22Rv1 (cell line): ENCODE results near the gene RPUSD1.
A peak's percentile ranks its signal among the peaks of the same experiment; 100 is the strongest.
"Not testable (repeated sequence)": the region's sequence is repeated elsewhere in the genome, so short reads cannot be mapped to it uniquely, and the experiment has no call there.

Source experiments
- H3K27ac ChIP-seq: fragments of 450-650 bp; 2 replicates; pipeline ENCODE4 v1.5.1; 2017
- CTCF ChIP-seq: fragments of 450-650 bp; IDR thresholded peaks from 2 replicates; pipeline ENCODE4 v1.5.1; 2017; ENCODE audit warnings: mild to moderate bottlenecking
- ZFX ChIP-seq: fragments of 450-650 bp; IDR thresholded peaks from 2 replicates; pipeline ENCODE4 v1.6.1; 2017; ENCODE audit warnings: antibody characterized with exemption, borderline replicate concordance

Gene RPUSD1

GRCh38 chr16:746637-747036, 41.5 kb downstream of the RPUSD1 start:
- H3K27ac ChIP-seq, result no peak overlapping the region

GRCh38 chr16:745739-746138, 42.4 kb downstream of the RPUSD1 start:
- H3K27ac ChIP-seq, result no peak overlapping the region
- TF ChIP-seq CTCF, result peak; percentile 72
- TF ChIP-seq ZFX, result no peak

More at GRCh38 chr16:746637-747036, 41.5 kb downstream of the RPUSD1 start:
- no peak for TF ChIP-seq CTCF
- no peak for TF ChIP-seq ZFX

- H3K27ac ChIP-seq, result no peak overlapping the region
- TF ChIP-seq ZFX, result no peak
- peak; percentile 13; the same call in 1 of the 2 replicates for TF ChIP-seq CTCF
Measured at GRCh38 chr16:743794-744500, 44.2 kb downstream of the RPUSD1 start.

GRCh38 chr16:742894-743293, 45.3 kb downstream of the RPUSD1 start:
- H3K27ac ChIP-seq, result not testable (repeated sequence)

GRCh38 chr16:741986-742629, 46.1 kb downstream of the RPUSD1 start:
- H3K27ac ChIP-seq, result peak overlapping the region; percentile 96
- no peak for TF ChIP-seq CTCF

GRCh38 chr16:740764-741505, 47.2 kb downstream of the RPUSD1 start, which contains the start of gene CIAO3:
CIAO3 (minus strand) TSS chr16:740997; CDS start chr16:740985, 12 bp downstream.
- TF ChIP-seq ZFX, result no peak
- TF ChIP-seq CTCF, result peak; percentile 96
- peak within 1 kb of the TSS; percentile 96 for H3K27ac ChIP-seq

- H3K27ac ChIP-seq, result peak overlapping the region; percentile 96
- TF ChIP-seq ZFX (no peak), CTCF (no peak)
Measured at GRCh38 chr16:740459-740763, 47.8 kb downstream of the RPUSD1 start.
